AML-193 (cell line): ENCODE measurements around the gene AKR1C1.
"Not testable (repeated sequence)": the region's sequence is repeated elsewhere in the genome, so short reads cannot be mapped to it uniquely, and the experiment has no call there.

Experiments
- DNase-seq, 2 experiments: peaks; one replicate each; lab custom pipeline; 2025; lab: John Stamatoyannopoulos, UW

AKR1C1 gene

DNA sequence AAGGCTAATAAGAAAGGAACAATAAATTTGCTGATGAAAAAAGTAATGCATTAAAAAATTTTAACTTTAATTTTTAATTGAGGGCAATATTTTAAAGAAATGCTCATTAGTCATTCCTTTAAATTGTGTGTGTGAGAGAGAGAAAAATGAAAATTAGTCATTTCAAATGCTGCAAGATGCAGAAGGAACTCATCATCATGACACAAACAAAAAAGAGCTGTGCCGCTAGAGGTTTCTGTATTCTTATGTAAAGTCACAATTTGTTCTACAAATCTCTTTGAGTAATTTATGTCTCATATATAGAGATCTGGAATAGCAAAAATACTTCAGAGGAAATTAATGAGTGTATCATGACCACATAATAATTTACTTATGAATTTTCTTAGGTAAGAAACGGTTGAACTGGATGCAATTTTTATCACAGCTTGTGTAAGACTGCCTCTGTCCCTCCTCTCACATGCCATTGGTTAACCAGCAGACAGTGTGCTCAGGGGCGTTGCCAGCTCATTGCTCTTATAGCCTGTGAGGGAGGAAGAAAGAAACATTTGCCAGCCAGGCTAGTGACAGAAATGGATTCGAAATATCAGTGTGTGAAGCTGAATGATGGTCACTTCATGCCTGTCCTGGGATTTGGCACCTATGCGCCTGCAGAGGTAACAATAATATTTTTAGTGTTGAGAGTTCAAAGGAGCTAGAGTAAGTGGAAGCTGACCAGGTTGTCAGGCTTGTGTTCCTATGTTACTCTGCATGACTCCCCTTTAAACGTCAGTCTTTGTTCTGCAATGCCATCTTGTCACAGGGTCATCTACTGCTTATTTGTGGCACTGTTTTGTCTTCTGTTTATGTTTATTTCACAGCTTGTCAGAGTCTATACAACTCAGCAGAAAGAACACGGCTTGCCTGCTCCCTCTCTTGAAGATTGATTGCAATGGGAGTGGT, at the start of gene AKR1C1:
TSS of gene AKR1C1 (plus strand) at position 540 of the 939 bp plus-strand sequence. CDS start at position 570, 30 bp downstream.
- not testable (repeated sequence) for DNase-seq

DNA sequence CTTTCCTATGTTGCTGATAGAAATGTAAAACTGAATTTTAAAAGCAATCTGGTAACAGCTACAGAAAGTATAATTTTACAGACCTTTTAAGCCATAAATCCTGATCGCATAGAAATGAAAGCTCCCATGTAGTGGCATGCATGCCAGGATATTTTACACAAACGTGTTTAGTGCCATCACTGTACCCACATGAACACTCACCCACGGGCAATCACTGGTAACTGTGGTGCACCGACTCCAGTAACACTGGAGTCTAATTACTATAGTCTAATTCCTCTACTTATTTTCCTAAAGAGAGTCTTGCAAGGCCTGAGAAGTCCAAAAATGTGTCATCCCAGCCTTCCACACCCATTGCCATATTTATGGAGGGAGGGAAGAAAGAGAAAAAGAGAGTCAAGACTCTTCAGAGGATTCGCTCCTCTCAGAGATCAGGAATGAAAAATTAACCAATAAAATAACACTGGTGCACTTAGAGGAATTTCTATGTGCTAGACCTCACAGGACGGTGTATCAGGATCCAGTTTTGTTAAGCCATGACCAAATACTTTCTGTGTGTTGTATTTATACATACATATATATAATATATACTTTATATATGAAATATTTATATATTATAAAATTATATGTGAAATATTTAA, 48.9 kb upstream of the AKR1C1 start:
- no peak for DNase-seq

DNA sequence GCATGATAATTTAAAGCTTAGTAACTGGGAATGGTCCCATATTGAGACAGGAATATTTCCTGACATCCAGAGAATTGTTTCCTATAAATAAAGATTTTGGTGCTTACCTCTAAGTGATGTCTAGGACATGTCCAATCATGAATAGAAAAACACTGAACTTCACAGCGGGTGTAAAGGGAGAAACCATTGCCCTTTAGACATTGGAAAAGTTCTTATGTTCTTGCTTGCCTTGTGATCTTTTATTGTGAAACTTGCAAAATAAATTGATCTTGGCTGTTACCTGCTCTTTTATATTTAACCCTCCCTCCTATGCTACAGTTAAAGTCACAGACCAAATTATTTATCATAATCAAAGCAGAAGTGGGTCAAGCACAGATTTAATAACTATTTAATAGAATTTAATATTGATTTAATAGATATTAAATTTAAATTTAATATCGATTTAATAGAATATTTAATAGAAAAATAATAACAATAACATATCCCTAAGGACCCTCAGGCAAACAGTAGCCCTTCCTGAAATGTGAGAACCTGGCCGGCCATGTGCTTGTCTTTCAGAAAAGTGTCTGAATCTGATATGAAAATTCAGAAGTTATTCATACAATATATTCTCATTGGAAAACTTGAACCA, 47.0 kb upstream of the AKR1C1 start:
- DNase-seq, result no peak

DNA sequence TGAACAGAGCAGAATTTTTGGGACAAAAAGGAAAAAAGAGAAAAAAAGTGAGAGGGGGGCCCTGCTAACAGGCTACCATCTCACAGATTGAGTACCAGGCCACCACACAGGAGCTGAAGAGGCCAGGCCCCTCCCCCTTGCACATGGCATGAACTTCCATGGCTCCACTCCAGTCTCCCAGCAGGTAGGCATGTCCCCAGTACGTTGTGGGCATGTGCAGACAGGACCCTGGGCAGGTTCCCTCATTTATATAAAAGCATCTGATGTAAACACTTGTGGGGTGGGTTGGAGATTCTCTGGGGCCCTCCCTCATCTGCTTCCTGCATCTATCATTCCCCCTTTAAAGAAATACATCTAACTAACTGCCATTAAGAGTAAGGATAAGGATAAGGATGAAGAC, 45.0 kb upstream of the AKR1C1 start:
- DNase-seq, result no peak

DNA sequence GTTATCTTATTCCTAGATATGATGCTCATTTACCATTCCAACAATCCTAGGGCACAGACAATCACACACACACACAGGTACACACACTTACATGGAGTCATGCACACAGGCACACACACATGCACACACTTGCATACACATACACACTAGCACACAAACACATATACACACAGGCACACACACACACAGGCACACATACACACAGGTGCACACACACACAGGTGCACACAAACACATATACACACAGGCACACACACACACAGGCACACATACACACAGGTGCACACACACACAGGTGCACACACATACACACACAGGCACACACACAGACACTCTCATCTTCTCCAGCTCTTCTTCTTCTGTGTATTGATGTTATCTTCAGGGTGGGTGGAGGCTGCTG, 38.7 kb upstream of the AKR1C1 start:
- DNase-seq, result not testable (repeated sequence)

DNA sequence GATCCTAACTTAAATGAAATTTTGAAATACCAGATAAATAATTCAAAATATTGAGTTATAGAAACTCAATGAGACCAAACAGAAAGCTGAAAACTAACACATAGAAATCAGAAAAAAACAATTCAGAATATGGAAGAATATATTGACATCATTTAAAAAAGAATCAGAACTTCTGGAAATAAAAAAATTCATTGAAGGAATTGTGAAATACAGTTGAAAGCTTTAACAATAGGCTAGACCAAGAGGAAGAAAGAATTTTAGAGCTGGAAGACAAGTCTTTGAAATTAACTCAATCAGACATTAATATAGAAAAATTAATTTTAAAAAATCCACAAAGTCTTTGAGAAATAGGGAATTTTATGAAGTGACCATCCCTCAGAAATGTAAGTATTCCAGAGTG, 36.8 kb upstream of the AKR1C1 start:
- DNase-seq, result no peak

DNA sequence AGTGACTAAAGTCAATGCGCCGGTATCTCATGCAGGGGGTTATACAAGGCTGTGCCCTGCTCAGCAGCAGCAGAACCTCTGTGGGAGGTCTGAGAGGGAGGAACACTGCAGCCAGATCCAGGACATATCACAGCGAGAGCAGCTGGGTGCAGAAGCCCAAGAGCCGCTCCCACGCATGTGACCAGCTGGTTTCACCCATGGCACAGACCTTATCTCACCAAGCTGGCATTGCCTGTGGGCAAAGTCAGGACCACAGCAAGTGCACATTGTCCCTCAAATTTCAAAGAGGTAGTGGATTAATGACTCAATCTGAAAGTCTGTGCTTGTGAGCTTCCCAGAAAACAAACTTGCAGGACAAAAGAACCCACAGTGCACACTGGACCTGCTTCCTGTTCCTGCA, 31.6 kb upstream of the AKR1C1 start:
- no peak for DNase-seq

DNA sequence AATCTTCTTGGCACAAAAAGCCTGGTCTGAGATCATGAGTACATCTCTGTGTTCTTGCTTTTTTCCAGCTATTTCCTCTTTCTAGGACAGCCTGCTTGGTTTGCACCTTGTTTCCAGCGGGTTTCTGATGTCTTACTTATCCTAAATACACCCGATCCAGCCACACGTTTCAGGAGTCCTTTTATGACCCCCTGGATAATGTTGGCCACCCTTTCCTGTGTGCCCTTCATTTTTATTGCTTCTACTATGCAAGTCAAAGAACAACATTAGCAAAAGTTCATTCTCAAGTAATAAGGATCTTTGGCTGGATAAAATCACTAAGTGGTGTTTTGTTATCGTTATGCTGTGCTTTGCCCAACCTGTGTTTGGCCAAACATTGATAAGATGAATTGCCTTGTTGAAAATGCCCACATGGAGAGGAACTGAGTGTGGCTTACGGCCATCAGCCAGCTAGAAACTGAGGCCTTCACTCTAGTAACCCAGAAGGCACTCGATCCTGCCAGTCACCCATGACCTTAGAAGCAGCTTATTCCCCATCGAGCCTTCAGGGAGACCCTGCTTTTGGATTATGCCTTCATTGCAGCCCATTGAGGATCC, 28.7 kb upstream of the AKR1C1 start:
- DNase-seq, result no peak

DNA sequence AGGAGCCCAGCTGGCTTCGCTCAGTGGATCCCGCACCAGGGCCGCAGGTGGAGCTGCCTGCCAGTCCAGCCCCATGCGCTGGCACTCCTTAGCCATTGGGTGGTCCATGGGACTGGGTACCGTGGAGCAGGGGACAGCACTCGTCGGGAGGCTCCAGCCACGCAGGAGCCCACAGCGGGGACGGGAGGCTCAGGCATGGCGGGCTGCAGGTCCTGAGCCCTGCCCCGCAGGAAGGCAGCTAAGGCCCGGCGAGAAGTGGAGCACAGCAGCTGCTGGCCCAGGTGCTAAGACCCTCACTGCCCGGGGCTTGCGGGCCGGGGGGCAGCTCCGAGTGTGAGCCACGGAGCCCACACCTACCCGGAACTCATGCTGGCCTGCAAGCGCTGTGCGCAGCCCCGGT, 25.9 kb upstream of the AKR1C1 start:
- DNase-seq, result no peak

DNA sequence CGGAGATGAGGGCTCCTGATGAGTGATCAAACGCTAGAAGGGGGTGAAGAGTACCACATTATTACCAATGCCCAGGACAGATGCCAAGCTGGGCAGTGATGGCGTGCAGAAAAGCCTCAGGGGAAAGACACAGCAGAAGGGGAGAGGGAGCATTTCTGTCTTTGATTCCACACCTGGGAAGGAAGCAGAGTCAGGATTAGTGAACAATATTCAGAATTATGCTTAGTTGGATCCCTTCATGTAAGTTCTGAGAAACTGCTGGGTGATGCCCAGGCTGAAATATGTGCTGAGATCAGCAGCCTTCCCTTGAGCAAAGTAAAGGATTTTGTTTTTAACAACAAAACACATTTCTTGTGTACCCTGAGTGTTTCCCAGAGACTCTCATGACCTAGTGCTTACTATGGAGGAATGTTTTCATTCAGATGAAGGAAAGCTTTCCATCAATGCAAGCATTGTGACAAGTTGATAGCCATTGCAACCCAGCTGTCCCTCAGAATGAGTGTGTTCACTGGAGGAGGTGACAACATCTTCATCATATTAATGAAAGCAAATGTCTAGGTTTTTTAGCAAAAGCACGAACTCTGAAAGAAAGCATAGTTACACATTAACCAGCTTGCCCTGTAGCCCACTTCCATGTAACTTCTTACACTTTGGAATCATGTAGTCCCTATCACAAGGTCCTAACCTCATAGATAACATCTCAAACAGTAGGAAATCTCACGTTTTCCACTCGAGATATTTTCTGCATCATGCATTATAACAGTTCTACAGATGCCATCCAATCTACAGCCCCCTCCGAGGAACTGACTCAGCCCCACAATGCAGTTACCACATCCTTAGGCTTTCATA, 23.8 kb upstream of the AKR1C1 start:
- DNase-seq, result no peak

DNA sequence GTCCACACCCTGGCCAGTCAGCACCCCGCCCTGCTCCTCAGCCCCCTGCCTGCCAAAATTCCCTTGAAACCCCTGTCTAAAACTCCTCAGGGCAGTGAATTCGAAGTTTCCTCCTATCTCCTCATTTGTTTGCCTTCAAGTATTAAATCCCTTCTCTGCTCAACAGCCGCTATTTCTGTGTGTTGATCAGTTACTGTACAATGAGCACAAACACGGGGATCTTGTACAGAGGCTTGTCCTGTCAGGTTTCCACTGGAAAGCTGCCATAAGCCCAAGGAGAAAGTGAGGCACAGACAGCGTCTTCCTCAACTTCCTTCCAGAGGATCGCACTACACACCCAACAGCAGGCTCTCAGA, 23.2 kb upstream of the AKR1C1 start:
- not testable (repeated sequence) for DNase-seq

DNA sequence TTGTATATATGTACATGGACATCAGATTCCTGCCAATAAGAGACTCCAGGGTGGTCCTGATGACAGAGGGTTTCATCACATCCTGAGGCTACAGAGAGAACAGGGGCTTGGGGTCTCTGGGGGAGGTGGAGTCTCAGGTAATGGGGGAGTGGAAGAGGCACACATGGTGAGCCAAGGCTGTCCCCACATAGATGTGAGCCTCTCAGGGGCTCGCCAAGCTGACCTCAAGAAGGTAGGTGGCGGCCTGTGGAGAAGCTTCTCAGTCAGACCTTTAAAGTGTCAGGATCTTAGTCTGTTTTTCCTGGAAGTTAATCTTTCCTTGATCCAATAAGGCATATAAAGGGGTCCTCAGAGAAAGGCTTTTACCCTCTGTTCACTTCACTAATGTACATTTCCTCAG, 22.3 kb upstream of the AKR1C1 start:
- DNase-seq, result not testable (repeated sequence)

DNA sequence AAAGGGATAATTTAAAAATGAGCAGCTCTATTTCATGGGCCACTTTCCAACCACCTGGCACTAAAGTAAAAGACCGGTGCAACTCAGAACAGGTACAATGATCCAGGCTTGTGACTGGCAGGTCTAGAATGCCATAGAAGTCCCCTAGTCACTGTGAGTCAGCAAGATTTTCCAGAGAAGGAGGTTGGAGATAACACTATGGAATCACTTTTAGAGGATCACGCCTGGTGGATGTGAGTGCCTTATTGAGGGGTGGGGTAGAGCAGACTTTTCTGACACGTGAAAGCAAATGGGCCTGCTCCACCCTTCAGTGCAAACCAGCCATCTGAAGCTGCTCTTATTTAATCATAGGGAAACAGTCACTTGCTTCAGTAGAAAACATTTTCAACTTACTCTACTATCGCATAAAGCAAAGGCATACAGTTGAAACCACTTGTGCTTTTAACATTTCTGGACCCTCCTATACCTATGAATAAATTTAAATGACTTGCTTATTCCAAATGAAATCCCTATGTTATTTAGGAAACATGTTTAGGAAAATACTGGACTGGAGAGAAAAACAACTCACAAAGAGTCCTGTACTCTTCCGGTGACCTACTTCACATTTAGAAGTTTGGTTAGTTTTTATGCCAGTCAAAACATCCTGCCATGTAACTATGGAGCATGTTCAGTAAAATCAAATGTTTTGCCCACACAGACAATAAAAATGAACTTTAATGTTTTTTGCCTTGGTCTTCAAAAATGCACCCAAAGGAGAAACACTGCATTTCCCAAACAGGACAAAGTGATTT, 21.5 kb upstream of the AKR1C1 start:
- no peak for DNase-seq

DNA sequence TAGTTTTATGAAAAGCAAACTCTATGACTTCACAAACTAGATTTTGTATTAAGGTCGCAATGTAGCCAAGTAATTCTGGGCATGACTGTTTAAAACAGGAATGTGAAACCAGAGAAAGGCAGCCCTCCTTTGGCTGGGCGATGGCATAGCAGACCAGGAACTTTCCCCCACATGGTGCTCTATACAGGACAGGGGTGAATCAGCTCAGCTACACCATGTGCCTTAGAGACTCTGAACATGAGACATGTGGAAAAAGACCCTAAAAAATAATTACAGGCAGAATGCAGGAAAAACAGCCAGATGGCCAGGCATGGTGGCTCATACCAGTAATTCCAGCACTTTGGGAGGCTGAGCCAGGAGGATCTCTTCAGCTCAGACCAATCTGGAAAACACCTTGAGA, 20.3 kb upstream of the AKR1C1 start:
- not testable (repeated sequence) for DNase-seq

DNA sequence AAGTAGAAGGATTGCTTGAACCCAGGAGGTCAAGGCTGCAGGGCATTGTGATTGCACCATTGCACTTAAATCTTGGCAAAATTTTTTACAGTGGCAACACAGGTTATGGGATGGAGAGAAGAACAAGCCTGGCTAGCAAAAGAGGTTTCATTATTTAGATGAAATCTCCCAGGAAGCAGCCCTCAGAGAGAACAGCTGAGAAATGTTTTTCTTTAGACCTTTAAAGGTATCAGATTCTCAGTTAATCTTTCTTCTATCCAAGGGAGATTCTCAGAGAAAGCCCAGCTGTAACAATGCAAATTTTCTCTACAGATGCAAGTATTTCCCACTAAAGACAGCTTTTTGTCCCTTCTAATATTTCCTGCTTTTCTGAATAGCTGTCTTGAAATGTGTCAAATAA, 19.8 kb upstream of the AKR1C1 start:
- not testable (repeated sequence) for DNase-seq

DNA sequence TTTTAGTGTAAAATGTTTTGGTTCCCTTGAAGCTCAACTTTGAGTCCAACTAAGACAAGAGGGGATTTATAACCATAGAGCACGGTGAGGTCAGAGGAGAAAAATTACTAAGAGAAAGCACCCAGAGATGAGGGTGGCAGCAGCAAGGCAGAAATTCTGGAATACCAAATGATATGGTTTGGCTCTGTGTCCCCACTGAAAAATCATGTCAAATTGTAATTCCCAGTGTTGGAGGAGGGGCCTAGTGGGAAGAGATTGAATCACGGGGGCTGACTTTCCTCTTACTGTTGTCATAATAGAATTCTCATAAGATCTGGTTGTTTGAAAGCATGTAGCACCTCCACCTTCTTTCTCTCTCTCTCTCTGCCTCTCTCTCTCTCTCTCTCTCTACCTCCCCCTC, 19.4 kb upstream of the AKR1C1 start:
- no peak for DNase-seq

DNA sequence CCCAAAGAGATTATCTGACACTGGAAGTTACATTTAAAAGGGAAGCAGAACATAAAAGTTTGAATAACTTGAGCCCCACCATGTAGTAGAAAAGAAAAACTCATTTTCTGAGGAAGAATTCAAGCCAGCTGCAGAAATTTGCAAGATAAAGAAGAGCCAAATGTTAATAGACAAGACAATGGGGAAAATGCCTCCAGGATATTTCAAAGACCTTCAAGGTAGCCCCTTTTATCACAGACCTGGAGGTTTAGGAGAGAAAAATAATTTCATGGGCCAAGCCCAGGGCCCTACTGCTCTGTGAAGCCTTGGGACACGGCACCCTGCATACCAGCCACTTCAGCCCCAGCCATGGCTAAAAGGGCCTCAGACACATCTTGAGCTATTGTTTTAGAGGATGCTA, 18.4 kb upstream of the AKR1C1 start:
- DNase-seq, result no peak

DNA sequence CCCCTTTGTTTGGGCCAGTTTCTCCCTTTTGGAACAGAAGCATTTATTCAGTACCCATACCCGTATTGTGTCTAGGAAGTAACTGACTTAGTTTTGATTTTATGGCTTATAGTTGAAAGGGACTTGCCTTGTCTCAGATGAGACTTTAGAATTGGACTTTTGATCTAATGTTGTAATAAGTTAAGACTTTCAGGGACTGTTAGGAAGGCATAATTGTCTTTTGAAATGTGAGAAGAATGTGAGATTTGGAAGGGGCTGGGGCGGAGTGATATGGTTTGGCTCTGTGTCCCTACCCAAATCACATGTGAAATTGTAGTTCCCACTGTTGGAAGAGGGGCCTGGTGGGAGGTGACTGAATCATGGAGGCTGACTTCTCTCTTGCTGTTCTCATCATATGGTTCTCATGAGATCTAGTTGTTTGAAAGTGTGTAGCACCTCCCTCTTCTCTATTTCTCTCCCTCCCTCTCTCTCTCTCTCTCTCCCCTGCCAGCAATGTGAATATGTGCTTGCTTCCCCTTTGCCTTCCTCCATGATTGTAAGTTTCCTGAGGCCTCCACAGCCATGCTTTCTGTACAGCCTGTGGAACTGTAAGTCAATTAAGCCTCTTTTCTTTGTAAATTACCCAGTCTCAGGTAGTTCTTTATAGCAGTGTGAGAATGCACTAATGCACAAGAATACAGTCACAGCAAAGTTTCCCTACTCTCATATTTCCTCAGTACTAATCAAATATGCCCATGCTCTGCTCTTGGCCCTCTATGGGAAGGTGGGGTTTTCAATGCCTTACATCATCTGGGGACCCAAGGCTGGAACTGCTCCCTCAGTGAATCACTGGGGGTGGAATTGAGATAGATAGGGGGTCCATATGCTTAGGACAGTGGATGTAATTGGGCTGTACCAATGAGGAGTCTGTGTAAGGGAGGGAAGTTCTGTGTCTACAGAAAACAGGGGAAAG, 17.2 kb upstream of the AKR1C1 start:
- DNase-seq, result no peak

DNA sequence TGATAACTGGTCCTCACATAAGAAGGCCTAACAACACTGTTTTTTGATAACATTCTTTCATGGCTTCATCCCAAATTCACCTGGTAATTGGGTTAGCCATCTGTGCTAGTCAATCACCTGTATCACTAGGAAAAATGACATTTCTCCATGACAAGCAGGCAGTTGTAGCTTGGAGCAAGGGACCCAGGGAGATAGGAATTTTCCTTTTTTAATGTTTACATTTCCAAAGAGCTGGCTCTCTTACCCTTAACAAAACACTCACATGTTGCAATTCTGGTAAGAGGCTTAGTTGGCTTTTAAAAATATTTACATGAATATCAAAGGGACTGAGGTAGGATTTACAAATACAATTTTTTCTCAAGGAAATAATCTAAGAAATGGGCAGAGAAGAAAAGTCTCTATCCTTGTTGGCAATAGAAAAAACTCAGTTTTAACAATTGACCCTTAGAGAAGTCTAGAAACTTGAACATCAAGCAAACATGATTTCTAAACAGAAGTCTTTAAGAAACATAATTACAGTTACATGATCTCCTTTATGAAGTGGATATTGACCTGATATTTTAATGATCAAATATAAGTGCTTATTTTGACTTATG, 16.1 kb upstream of the AKR1C1 start:
- no peak for DNase-seq
